GM12891 (cell line): ENCODE results near the gene C3orf20.
"Not testable (repeated sequence)": the region's sequence is repeated elsewhere in the genome, so short reads cannot be mapped to it uniquely, and the experiment has no call there.

Experiments
- DNase-seq: peaks from one replicate; pipeline ENCODE4 v3.0.0; 2011; ENCODE audit warnings: low spot score; ENCODE audit not compliant: insufficient read length
- FAIRE-seq: peaks from 2 replicates; lab custom pipeline; 2011; peaks lifted over from hg19 to GRCh38; lab: Jason Lieb, UNC
- PAX5 ChIP-seq: IDR thresholded peaks from 2 replicates; pipeline ENCODE4 v1.6.1; 2011; ENCODE audit warnings: low read length, moderate library complexity, mild to moderate bottlenecking; ENCODE audit not compliant: insufficient read depth, severe bottlenecking
- POLR2A ChIP-seq: IDR thresholded peaks from 2 replicates; pipeline ENCODE4 v1.6.1; 2011; ENCODE audit warnings: low read depth, low read length, control low read depth
- POLR2AphosphoS5 ChIP-seq: IDR thresholded peaks from 2 replicates; pipeline ENCODE4 v1.6.1; 2011; ENCODE audit warnings: low read depth, low read length, control low read depth
- POU2F2 ChIP-seq: IDR thresholded peaks from 2 replicates; pipeline ENCODE4 v1.6.1; 2011; ENCODE audit warnings: low read depth, mild to moderate bottlenecking, control low read depth, low read length, moderate library complexity
- SPI1 ChIP-seq: IDR thresholded peaks from 2 replicates; pipeline ENCODE4 v1.6.1; 2011; ENCODE audit warnings: low read depth, low read length, control low read depth
- TAF1 ChIP-seq: IDR thresholded peaks from 2 replicates; pipeline ENCODE4 v1.6.1; 2011; ENCODE audit warnings: low read depth, low read length, control low read depth

C3orf20 gene

GRCh38 chr3:14741510-14741909 lies 66.6 kb downstream of the C3orf20 start:
- FAIRE-seq, result no peak
- TF ChIP-seq SPI1 (no peak), POU2F2 (no peak), POLR2A (no peak), PAX5 (no peak), TAF1 (no peak), POLR2AphosphoS5 (no peak)
- DNase-seq, result no peak

- TF ChIP-seq POLR2AphosphoS5 (no peak), PAX5 (no peak), POU2F2 (no peak), POLR2A (no peak), SPI1 (no peak), TAF1 (no peak)
- no peak for DNase-seq
- FAIRE-seq, result no peak
Measured at GRCh38 chr3:14744556-14744955, 69.6 kb downstream of the C3orf20 start.

DNA sequence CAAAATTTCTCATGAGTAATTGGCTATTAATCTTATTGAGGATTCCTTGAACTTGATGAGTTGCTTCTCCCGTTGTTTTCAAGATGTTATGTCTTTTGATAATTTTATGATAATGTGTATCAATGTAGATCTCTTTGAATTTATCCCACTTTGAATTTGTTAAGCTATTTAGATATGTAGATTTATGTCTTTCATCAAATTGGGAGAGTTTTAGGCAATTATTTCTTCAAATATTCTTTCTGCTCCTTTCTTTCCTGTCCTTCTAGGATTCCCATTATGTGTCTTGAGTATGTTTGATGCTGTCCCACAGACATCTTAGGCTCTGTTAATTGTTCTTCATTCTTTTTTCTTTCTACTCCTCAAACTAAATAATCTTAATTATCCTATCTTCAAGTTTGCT lies 75.7 kb downstream of the C3orf20 start:
- DNase-seq (no peak), FAIRE-seq (no peak)
- TF ChIP-seq POU2F2 (no peak), POLR2AphosphoS5 (no peak), PAX5 (no peak), SPI1 (no peak), POLR2A (no peak), TAF1 (no peak)

DNA sequence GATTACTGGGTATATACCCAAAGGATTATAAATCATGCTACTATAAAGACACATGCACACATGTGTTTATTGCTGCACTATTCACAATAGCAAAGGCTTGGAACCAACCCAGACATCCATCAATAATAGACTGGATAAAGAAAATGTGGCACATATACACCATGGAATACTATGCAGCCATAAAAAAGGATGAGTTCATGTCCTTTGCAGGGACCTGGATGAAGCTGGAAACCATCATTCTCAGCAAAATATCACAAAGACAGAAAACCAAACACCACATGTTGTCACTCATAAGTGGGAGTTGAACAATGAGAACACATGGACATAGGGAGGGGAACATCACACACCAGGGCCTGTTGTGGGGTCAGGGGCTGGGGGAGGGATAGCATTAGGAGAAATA lies 78.0 kb downstream of the C3orf20 start:
- not testable (repeated sequence) for FAIRE-seq, DNase-seq

GRCh38 chr3:14757153-14757700 lies 82.3 kb downstream of the C3orf20 start:
- DNase-seq (no peak), FAIRE-seq (no peak)
- TF ChIP-seq PAX5 (no peak), POLR2AphosphoS5 (no peak), SPI1 (no peak), POU2F2 (no peak)

DNA sequence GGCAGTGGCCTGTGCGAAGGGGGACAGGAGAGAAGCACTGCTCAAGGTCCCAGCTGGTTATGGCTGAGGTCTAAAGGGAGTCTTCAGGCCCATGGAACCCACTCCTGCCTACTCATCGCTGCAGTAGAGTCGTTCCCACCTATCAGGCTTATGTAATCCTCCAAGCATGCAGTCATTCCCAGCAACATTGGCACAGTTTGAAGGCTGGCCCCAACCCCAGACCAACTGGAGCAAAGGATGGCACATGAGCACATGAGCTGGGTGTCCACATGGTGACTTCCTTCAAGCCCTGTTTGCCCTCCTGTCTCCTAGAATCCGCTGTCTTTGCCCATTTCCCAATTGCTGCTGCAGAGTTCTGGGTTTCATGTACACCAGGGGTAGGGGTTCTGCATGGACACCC lies 83.4 kb downstream of the C3orf20 start:
- no peak for FAIRE-seq

GRCh38 chr3:14758959-14759358 lies 84.0 kb downstream of the C3orf20 start:
- no peak for DNase-seq
- TF ChIP-seq SPI1, result no peak
- TF ChIP-seq POU2F2, result no peak
- TF ChIP-seq POLR2AphosphoS5, result no peak
- TF ChIP-seq PAX5, result no peak
- no peak for TF ChIP-seq TAF1
- no peak for FAIRE-seq

More for the DNA sequence above, 83.4 kb downstream of the C3orf20 start:
- TF ChIP-seq POLR2A, result no peak
- no peak for TF ChIP-seq POU2F2
- no peak for DNase-seq

DNA sequence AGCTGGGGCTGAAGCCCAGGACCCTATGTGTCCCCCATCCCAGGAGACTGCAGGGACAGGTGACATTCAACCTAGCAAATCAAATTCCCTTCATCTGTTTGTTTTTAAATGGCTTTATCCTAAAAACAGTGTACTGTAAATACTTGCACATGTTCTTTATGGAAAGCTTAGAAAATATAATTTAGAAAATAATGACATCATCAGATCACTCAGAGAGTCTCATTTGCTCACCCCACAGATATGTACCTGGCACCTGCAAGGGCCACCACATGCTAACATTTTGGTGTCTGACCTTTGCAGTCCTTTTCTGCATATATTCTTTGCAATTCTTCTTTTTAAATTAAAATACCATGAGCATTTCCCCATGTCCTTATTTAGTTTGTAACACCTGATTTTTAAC lies 85.2 kb downstream of the C3orf20 start:
- no peak for TF ChIP-seq POU2F2
- TF ChIP-seq SPI1, result no peak
- no peak for TF ChIP-seq TAF1
- no peak for TF ChIP-seq POLR2AphosphoS5
- TF ChIP-seq POLR2A, result no peak
- no peak for TF ChIP-seq PAX5
- no peak for DNase-seq
- no peak for FAIRE-seq

GRCh38 chr3:14761121-14761672 lies 86.3 kb downstream of the C3orf20 start:
- TF ChIP-seq TAF1, result no peak
- TF ChIP-seq SPI1, result no peak
- no peak for TF ChIP-seq POLR2A
- DNase-seq, result no peak
- peak; percentile 74 for FAIRE-seq

DNA sequence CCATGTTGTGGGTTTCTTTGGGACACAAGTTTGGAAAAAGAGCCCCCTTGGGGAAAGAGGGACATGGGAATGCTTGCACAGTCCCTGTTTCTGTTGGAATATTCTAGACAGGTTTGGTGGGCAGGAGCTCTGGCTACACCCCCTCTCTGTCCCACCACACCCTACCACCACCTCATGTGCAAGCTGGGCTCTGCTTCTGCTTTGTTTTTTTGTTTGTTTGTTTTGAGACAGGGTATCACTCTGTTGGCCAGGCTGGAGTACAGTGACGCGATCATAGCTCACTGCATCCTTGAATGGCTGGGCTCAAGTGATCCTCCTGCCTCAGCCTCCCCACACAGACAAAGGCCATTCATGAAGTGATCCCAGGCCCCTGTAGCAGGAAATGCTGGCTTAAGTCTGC lies 86.9 kb downstream of the C3orf20 start:
- FAIRE-seq, result no peak
- TF ChIP-seq POU2F2, result no peak
- no peak for TF ChIP-seq TAF1
- no peak for TF ChIP-seq SPI1
- DNase-seq, result no peak

DNA sequence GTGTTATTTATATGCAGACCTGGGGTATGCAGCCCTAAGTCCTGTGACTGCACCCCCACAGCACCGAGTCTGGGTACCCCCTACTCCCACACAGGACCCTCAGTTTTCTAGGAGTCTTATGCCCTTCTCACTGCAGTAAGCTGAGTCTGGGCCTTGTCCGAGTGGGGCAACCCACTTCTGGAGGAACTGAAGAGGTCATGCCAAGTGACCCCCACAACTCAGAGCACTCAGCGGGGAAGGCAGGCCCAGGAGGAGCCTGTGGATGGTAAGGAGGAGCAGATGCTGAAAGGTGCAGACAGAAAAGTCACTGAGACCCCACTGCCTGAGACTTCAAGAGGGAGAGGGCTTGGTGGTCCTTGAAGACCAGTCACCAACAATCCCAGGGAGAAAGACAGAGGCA lies 87.8 kb downstream of the C3orf20 start:
- no peak for TF ChIP-seq POLR2A
- TF ChIP-seq PAX5, result no peak
- TF ChIP-seq TAF1, result no peak
- TF ChIP-seq POU2F2, result no peak
- TF ChIP-seq POLR2AphosphoS5, result no peak
- TF ChIP-seq SPI1, result no peak
- no peak for DNase-seq
- FAIRE-seq, result no peak
